GM18499 (cell line): ENCODE data around the gene KLHL25.

ENCODE experiments used
- ATAC-seq: cut with Tn5 transposase; IDR thresholded peaks from one replicate; pipeline ENCODE4 v1.9.1; 2021; ENCODE audit warnings: moderate number of reproducible peaks; ENCODE audit not compliant: insufficient read depth, unreplicated experiment

The KLHL25 gene

DNA sequence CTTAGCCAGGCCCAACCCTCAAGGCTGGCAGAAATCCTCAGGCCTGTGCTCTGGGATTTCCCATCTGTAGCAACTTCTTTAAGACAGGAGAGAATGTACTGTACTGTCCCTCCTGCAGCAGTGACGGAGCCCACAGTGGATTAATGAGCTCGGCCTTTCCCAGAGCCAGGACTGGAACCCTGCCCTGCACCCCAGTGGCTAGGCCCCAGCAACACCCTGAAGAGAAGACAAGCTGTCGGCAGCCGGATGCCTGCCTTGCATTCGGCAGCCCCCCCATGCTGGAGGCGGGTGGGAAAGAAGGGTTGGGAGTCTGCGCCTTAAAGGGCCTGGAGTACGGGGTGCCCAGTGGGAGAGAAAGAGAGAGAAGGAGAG, 32.0 kb downstream of the KLHL25 start:
- ATAC-seq = no peak

DNA sequence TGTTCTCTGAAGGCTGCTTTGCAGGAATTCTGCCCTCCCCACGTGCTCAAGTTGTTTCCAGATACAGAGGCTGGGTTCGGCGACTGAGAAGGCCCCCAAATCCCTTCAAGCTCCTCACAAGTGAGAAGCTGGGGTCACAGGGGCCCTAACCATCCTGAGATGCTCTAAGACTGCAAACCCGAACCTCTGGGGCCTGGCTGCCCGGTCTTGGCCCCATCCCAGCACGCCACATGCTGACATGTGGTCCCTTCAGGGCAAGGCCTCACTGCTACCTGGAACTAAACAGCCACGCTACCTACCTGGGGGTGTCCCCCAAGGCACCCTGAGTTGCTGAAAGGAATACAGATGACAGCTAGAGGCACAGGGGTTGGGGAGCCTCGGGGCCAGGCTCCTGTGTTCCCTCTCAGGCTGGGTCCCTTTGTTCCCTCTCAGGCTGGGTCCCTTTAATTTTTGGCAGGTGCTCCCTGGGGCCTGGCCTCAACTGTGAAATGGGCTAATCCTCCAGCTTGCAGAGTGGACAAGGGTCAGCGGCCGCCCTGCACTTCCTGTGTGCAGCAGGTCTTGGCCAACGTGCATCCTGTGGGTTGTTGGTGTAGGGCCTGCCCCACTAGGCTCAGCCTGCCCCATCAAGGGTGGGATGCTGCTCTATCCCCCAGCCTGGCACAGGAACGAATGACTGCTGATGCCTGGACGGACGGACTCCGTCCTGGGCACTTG, 32.5 kb downstream of the KLHL25 start:
- no peak for ATAC-seq

DNA sequence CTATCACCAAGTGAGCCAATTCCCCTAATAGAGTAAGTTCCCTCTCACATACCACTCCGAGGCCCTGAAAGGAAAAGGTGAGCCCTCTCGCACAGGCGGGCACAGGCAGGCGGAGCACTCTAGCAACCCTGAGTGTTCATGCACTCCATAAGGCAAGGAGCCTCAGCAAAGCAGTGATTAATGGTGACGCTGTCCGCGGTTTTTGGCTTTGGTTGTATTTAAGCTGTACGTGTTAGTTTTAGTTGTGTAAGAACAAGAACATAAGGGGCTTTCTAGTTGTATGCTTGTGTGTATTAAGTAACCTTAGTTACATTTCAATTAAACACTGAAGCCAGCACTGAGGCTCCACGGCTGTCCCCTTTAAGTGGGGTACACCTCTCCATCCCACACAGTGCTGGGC, 33.1 kb downstream of the KLHL25 start:
- ATAC-seq = no peak

DNA sequence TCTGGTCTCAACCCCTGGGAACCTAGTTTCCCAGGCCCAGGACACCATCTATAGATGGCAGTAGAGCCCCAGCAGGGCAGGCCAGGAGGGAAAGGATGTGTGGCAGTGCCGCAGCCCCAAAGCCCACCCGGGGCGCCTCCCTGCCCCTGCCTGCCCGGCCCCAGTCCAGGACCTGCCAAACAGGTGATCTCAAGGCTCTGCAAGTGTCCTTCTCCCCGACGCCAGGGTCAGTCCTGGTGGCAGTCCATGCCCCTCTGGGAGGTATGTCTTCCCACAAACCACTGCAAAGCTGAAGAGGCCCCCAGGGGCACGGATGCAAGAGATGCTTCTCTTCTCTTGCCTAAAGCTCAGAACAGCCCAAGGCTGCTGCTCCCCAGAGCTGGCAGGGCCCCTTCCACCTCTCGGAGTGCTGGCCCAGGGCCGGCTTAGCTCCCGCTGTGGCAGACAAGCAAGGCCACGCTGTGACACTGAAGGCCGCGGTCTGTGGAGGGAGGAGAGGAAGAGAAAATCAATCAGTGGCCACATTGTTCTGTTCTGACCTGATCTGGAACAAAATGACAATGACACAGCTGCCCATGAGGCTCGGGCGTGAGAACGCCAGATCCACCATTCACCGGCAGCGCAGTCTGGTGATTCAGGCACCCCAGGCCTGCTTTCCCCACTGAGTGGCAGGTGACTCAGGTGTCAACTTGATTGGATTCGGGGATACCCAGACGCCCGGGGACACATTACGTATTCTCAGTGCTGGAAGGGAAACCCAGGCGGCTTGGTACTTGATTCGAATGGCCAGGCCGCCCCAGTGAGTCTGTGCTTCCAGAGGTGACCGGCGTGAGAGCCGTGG, 34.0 kb downstream of the KLHL25 start:
- ATAC-seq = no peak

DNA sequence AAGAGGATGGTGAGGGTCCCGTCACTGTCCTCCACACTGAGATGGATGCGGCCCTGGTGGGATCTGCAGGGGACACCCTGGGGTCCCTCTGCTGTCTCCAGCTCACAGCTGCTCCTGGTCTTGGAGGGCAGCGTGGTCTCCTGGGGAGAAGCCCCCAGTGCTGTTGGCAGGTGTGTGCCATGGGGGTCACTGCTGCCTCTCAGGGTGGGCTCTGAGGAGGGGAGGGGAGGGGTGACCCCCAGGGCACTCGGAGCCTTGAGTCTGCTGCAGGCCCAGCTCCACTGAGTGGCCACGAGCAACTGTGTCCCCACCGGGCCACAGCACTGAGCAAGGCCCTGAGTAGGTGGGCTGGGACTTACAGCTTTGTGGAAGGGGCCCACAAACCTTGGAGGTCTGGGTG, 34.7 kb downstream of the KLHL25 start:
- ATAC-seq = no peak

DNA sequence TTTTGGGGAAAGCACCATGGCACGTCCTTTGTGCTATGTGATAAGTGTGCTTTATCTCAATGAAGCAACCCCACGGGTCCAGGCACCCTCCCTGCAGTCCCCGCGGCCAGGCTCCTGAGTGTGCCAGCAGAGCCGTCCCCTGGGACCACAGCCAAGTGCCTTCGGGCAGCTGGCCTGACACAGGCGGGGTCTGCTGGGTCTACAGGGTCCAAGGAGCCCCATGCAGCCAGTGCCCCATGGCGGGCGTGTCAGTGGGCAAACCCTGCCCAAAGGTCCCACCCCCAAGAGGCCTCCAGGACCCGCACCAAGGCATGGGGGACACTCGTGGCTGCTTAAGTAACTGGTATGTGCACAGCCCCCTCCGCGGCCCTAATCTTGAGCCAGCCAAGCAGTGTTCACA, 35.3 kb downstream of the KLHL25 start:
- no peak for ATAC-seq

DNA sequence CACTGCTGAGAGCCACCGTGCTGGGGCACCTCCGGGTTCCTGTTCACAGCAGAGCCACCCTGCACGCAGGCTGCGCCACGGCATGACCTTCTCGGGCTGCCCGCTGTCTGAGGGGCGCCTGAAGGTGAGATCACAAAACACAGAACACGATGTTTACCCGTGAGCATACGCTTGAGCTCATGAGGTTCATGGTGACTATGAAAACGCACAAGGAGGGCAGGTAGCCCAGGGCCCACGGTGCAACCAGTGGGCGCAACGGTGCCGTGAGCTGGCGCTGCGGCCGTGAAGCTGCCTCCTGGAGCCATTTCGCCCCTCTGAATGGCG, 36.1 kb downstream of the KLHL25 start:
- no peak for ATAC-seq

DNA sequence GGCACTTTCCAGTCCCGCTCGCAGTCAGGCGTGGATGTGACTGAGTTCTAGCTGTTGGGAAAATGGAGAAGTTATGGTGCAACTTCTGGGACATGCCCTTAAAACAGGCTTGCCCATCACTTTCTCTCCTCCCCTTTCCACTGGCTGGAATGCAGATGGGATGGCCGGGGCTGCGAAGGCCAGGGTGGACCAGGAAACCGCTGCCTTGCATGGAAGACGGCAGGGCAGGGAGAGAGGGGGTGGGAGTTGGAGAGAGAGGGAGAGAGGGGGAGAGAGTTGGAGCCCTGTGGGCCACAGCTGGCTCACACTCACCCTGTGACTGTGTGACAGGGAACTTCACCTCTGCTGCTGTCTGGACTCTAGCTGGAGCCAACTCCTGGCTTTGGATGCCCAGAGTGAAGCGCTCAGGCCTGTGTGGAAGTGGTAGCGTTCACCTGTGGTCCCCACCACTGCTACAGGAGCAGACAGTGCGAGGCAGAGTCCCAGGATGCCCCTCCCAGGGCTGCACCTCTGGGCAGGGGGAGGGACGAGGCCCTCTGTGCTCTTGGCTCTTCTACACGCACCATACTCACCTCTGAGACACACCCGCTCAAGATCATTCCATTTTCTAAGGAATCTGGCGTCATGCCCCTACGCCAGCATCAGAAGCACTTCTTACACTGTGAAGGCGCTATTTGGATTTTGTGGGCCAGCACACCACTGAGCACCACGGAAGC, 36.6 kb downstream of the KLHL25 start:
- ATAC-seq = no peak

DNA sequence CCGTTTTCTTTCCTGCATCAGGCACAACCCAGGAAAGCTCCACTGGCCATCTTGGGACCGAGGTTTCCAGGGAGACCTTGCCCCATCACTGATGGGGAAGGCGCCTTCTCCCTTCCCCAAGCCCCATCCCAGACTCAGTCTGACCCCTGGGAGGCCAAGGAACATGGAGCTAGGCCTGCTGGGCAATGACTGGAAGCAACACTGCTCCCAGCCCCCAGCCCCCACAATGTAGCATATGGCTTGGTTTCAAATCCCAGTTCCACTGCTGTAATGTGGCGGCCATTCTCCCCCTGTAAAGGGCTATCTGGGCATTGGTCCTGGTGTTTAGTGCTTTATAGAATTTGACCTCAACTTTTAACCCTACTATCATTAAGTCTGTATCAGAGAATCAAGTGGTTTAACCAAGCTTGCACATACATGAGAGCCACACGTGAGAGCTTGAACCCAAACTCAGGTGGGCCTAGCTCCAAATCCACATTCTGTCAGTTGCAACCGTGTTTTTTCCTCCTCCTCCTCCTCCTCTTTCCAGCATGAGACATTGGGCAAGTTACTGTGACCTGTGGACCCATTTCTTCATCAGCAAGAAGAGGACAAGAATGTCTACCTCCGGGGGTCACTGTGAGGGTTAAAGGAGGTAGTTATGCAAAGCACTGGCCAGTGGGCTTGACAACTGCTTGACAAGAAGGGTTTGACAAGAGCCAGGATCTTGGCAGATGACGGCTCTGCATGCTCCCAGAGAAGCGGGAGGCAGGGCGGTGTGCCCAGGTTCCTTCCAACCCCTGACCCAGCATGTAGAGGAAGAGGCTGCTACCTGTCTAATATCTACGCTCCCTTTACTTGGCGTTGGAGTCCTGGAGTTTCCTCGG, 37.4 kb downstream of the KLHL25 start:
- ATAC-seq = no peak

DNA sequence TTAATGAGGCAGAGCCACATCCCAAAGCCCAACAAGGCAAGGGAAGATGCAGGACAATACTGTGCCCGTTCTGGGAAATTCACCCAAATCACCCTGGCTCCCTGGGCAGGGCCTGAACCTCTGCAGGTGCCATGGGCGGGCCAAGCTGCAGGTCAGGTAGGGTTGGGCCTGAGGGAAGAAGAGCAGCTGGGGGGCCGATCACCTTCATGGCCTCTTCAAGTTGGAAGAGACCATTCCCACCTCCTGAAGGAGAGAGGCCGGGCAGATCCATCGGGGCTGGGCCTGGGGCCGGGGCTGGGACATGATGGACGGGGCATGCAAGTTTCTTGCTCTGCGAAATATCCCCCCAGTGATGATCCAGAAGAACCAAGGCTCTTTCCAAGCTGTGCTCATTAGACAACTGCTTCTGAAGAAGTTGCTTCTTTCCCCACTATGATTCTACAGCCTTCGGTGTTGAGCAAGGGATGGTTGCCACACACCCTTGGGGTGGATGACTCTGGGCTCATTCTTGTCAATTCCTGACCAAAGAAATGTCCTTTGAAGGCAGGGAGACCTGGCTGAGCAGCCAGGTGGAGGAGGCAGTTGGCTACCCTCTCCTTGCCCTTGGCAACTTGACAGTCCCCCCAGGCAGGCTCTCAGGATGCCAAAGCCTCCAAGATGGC, 38.2 kb downstream of the KLHL25 start:
- ATAC-seq = no peak

DNA sequence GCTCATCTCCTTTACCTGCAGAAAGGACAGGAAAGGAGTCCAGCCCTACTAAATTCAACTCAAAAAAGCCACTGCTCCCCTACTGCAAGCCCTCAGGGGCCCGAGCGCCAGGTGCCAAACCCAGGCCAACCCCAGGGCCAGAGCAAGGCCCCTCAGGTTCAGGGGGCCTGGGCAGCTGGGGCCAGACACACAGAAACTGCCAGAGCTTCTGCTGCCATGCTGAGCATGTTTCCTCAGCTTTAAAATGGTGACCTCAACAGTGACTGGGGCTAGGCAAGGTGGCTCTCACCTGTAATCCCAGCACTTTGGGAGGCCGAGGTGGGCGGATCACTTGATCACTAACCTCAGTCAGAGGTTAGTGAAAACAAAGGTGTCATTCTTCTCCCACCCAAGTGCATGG, 38.8 kb downstream of the KLHL25 start:
- no peak for ATAC-seq

DNA sequence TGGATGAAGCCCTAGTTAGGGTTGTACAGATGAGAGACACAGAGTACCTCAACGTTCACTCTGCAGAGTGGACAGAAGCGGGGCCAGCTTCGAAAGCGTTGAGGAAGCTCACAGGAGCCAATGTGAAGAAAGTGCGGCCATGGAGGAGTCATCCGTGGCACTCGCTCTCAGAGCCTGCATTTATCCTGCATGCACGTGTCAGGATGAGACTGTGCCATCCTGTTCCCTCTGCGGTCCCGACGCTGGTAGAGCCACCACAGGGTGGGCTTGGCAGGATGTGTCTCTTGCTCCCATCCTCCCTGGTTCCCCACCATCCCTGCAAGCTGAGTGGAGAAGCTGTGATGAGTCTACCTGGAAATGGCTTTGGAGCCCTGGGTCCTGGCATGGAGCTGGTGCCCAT, 39.3 kb downstream of the KLHL25 start:
- no peak for ATAC-seq

DNA sequence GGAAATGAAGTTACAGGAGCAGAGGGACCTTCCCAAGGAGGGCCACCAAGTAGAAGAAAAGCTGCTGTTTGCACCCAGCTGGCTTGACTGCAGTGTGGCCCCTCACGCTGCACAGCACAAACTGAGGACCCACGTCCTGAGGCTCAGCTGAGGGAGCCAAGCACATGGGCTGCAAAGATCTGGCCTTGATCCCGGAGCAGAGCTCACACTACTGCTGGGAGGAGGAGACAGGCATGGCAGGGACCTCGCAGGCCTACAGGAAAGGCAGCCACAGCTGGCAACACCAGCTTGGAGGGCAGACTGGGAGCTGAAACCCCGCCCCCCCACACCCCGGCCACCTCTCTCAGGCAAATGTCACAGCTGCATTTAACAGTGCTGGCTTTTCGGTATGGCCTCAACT, 39.7 kb downstream of the KLHL25 start:
- no peak for ATAC-seq

DNA sequence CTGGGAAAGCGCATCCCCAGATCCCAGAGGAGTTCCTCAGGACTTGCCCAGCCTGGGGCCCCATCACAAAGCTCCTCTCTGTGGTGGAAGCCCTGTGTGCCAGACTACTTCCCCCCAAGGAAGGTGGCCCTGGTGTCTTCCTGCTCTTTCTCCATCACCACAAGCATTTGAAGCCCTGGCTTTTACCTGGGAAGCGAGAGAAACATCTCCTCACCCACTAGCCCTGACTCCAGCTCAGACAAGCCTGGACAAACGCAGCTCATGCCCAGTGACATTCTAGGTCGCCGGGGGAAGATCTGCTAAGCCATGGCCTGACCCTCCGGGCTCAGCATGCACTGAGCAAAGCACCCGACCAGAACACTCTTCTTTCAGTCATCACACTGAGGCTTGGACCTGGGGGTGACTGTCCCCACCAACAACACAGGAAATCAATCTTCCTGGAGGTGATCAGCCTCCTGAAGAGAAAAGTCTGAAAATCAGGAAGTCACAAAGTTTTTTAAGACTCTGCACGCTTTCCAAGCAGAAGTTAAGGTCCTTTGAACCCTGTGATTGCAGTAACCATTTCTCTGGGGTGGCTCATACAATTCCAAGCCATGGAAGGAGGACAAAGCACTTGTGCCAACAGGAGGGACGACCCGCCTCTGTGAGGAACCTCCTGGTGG, 40.8 kb downstream of the KLHL25 start:
- ATAC-seq = no peak

DNA sequence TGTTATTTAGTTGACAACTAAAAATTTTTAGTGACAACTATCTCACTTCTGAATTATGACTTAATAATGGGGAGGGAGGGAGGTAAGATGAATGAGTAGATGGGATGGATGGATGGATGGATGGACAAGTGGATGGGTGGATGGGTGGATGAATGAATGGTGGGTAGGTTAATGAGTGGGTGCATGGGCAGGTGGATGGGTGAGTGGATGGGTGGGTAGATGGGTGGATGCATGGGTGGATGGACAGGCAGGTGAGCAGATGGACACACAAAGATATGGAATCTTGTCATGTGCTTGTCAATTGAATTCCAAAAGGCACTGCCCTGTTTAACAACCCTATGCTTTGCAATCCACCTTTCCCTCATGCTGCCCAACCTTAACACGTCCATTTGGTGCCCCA, 41.5 kb downstream of the KLHL25 start:
- ATAC-seq = no peak

DNA sequence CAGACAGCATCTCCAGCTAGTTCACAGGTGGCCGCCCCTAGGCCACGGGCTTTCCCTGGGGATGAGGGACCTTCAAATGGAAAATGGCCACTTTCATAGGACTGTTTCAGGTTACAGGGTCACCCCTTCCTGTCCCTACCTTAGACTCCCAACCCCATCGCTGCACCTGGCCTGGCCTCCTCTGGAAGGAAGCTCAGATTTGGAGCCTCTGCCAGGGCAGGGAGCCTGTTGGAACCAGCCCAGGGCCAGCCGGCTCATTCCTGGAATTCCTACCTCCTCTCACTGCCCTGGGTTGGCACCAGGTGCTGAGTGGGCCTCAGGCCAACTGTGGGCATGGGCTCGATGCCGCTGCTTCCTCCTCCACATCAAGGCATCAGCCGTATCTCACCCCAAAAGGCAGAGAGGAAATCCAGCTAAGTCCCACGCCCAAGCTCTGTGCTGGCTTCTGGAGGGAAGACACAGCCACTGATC, 42.2 kb downstream of the KLHL25 start:
- no peak for ATAC-seq

DNA sequence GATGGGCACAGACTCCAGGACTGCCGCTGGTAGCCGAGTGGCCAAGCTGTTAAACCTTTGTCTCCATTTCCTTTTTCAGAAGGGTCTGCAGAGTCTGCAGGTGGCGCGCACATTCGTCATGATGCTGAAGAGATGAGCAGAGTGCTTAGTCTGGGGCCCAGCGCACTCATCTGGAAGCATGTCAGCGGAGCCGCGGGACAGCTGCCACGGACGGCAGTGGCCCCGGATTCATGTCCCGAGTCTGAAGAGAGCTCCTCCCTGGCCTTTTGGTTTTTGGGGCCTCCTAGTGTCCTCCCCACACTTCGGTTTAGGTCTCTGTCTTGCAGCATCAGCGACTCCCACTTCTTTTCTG, 42.6 kb downstream of the KLHL25 start:
- no peak for ATAC-seq

DNA sequence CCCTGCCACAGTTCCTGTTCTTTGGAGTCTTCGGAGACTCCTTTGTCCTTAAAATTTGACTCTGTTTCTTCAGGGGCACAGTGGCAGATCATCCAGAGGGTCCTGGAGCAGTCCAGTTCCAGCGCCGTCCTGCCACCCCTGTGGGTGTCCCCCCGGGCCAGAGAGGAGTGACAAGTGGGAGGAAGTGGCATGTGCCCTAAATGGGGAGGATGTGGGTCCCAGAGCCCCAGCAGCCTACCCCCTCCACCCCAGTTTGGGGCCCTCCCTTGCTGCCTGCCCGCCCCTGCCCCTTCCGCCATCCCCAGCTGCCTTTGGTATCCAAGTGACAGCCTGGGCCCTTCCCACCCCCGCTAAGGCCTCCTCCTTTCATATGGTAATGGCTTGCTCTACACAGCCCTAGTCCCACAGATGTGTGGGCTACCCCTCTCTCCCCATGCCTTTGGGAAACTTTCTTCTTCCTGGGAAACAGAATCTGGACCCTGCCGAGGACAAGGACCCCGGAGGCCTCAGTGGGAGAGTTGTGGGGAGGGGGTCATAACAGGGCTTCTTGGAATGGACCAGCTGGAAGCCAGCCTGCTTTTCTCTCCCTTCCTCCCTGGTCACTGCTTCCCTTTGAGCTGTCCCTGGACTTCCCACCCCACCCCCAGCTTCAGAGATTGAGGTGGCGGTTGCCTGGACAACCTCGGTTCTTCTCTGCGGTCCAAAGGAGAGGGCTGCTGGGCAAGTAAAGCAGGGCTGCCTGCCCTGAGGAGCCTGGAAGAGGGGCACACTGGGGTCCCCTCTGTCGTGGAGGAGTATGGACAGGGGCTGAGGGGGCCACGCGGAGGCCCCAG, 43.2 kb downstream of the KLHL25 start:
- no peak for ATAC-seq
